CD4-positive, alpha-beta T cell treated with Interleukin-17A for 4 hours (primary cell): ENCODE data around the gene ATP1B3.
"Not testable (repeated sequence)": the region's sequence is repeated elsewhere in the genome, so short reads cannot be mapped to it uniquely, and the experiment has no call there.

Experiments
- DNase-seq: peaks from one replicate; pipeline ENCODE4 v3.0.0-alpha.2; 2020; ENCODE audit warnings: mixed read lengths

ATP1B3 gene

GRCh38 chr3:141949972-141950371, 73.5 kb downstream of the ATP1B3 start:
- DNase-seq, result no peak

DNA sequence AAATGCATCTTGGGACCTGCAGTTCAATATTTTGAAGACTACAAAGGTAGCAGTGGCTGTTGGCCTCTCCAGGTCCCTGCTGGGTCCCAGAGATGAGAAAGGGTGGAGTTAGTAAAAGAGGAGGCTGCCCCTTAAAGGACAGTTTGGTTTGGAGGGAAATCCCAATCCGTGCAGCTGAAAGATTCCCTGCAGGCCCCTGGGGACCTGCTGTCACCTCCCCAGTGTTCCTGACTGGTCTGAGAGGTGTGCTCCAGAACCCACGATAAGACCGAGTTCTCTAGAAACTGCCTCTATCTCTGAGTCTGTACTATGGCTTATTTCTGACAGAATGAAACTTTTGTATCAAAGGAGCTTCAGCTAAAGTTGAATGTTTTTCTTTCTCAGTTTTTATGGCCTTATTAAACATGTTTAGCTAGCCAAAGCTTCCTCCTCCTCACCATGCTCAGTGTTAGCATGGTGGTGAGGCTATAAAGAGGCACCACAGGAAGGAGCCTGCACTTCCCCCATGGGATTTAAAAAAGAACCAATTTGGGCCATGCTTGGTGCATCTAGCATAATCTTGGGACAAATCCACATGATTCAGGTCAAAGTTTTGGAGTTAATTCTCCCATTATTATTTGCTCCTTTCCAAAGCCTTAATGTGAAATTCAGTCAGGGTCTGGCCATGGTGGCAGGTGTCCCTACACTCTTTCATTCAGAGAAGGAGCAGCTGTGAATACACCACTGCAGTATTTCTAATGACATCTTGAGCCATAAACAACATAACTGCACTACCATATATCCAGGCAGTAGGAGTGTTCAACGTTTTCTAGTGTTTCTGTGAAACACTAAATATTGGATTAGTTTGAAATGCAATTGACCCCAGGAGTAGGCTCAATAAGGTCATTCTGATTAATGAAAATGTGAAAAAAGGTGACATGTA, 74.4 kb downstream of the ATP1B3 start:
- no peak for DNase-seq

GRCh38 chr3:141952611-141953010, 76.2 kb downstream of the ATP1B3 start:
- DNase-seq, result no peak

- no peak for DNase-seq
Observed at GRCh38 chr3:141955175-141955574, 78.7 kb downstream of the ATP1B3 start.

DNA sequence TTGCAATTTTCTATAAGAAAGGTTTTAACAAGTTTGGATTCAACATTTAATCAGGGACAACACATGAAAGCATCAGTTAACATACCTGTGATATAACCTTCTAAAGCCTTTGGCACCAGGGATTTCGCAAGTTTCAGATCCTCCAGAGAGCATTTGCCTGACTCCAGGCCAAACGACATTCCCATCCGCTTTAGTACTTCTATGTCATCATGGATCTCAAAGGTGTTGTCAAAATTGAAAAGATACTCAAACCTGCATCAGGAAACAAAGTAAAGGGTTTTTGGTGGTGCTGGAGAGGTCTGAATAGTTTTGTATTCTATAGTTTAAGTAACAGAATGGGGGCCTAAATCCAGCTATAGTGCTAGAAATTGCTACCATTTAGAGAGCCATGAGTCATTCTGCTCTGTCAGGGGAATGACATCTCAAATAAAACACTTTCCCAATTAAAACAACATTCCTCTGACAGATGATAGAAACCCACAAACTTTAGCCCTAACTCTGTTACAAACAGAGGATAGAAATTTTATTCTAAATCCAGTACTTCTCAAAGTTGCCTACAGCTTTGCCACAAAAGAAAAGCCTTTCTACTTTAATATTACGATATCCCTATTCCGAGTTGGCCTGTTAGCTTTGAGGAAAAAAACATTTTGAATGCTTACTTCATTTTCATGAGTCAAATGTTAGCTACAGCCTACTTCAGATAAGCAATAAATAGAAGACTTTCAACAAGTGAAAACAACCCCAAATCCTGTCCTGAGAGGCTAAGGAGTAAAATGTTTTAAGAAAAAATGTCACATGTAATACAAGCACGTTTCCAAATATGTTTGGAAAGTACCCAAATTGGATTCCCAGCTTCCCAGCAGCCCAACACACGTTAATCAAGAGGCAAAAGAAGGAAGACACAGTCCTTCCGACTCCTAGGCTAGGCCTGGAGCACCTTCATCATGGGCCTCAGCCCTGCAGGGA, 83.4 kb downstream of the ATP1B3 start:
- no peak for DNase-seq

GRCh38 chr3:141960731-141961130, 84.3 kb downstream of the ATP1B3 start:
- no peak for DNase-seq

- no peak for DNase-seq
Observed at GRCh38 chr3:141963301-141963700, 86.9 kb downstream of the ATP1B3 start.

GRCh38 chr3:141965471-141965870, 89.0 kb downstream of the ATP1B3 start:
- DNase-seq, result no peak

DNA sequence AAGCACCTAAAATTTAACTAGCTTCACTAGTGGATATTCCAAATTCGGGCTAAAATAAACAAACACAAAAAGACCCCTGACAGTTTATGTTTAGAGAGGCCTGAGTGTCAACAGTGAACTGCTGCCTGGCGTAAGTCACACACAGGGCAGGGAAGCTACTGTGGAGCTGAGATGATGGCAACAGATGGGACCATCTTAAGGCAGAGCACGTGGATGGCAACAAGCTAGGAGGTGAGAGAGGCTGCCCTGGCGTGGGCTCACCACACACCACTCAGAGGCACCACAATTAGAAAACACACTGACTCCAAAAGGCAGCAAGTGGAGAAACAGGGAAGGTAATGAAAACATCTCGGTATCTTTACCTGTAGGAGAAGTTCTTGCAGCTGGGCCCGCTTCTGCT, 93.3 kb downstream of the ATP1B3 start:
- no peak for DNase-seq

- DNase-seq, result no peak
Observed at GRCh38 chr3:141971571-141971970, 95.1 kb downstream of the ATP1B3 start.

- DNase-seq, result no peak
Observed at GRCh38 chr3:141972399-141972798, 96.0 kb downstream of the ATP1B3 start.

GRCh38 chr3:141974777-141975176, 98.3 kb downstream of the ATP1B3 start:
- DNase-seq, result not testable (repeated sequence)
